C4-2B (cell line): ENCODE data around the gene PRPF6.

Experiments
- ZFX ChIP-seq: fragments of 450-650 bp; IDR thresholded peaks from 2 replicates; pipeline ENCODE4 v1.6.1; 2017
- TF ChIP-seq, protein P1 (sequence below): fragments of 450-650 bp; conservative IDR thresholded peaks from 2 replicates; pipeline ENCODE4 v1.5.1; 2017; ENCODE audit warnings: mild to moderate bottlenecking

DNA sequence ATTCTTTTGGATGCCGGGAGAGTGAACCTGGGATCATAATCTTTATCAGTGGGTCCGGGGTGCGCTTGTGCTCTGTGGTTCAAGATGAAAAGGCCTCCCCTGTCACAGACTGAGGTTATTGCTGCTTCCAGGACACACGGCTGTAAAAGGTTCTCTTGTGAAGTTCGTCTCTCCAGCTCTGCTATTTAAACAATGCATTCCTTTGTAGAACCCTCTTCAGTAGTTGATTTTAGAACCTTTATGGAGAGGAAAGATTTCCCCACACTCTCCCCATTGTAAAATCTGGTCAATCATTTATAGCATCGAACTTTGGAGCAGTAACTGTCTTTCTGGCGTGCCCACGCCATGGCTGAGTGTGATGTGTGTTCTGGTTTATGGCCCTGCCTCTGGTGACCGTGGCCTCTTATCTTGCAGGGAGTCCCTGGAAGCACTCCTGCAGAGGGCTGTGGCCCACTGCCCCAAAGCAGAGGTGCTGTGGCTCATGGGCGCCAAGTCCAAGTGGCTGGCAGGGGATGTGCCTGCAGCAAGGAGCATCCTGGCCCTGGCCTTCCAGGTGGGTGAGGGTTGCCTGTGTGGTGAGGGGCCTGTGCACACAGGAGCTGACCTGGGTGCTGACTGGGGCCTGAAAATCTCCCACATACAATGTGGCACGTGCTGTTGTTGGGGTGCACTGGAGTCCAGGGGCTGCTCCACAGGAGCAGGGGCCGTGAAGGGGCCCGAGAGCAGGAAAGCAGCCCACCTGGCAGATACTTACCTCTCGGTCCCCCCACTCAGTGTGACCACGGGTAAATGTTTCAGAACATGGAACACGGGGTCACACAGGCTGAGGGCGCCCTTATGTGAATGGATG, 43.4 kb downstream of the PRPF6 start:
- TF ChIP-seq, protein P1, sequence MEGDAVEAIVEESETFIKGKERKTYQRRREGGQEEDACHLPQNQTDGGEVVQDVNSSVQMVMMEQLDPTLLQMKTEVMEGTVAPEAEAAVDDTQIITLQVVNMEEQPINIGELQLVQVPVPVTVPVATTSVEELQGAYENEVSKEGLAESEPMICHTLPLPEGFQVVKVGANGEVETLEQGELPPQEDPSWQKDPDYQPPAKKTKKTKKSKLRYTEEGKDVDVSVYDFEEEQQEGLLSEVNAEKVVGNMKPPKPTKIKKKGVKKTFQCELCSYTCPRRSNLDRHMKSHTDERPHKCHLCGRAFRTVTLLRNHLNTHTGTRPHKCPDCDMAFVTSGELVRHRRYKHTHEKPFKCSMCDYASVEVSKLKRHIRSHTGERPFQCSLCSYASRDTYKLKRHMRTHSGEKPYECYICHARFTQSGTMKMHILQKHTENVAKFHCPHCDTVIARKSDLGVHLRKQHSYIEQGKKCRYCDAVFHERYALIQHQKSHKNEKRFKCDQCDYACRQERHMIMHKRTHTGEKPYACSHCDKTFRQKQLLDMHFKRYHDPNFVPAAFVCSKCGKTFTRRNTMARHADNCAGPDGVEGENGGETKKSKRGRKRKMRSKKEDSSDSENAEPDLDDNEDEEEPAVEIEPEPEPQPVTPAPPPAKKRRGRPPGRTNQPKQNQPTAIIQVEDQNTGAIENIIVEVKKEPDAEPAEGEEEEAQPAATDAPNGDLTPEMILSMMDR, result no peak
- TF ChIP-seq ZFX, result no peak
